Measurements from ENCODE around the gene IGLL5.

DNA sequence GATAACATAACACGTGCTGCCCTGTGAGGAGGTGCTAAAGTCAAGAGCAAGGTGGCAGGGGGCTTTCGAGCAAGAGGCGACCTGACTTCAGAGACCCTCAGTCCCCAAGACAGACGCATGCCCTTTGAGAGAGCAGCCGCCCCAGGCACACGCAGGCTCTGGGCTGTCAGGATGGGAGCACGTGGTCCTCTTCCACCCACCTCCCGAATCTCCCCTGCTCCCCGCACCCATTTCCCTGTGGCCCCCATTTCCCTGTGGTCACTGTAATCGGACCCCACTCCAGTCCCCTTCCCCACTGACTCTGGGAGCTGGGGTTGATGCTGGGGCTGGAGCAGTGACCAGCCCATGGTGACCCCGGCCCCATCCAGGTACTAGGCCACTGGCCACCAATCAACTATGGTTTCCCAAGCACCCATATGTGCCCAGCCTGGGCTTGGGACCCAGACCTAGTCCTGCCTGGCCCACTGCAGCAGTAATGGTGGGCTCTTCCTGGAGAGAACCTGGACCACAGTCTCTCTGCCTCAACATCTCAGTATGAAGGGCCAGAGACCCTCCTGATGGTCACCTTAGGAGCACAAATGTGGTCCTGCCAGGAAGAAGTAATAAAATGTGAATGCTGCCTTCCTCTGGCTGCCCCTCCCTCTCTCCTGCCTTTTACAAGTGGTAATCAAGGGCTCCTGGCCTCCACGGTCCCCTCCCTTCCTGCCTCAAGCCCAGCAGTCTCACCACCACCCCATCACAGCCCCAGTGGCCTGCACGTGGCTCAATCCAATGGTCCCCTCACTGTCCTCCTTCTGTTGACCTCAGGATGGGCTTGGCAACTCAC is 39.0 kb downstream of the IGLL5 start:
- no peak for TF ChIP-seq POLR2AphosphoS5 (IDR thresholded peaks at IDR 0.05)
- TF ChIP-seq, protein P1, sequence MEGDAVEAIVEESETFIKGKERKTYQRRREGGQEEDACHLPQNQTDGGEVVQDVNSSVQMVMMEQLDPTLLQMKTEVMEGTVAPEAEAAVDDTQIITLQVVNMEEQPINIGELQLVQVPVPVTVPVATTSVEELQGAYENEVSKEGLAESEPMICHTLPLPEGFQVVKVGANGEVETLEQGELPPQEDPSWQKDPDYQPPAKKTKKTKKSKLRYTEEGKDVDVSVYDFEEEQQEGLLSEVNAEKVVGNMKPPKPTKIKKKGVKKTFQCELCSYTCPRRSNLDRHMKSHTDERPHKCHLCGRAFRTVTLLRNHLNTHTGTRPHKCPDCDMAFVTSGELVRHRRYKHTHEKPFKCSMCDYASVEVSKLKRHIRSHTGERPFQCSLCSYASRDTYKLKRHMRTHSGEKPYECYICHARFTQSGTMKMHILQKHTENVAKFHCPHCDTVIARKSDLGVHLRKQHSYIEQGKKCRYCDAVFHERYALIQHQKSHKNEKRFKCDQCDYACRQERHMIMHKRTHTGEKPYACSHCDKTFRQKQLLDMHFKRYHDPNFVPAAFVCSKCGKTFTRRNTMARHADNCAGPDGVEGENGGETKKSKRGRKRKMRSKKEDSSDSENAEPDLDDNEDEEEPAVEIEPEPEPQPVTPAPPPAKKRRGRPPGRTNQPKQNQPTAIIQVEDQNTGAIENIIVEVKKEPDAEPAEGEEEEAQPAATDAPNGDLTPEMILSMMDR (IDR thresholded peaks at IDR 0.05): no peak

Measured in stomach (tissue), 4 donors.